Peyer's patch (tissue), 4 donors: ENCODE results near the gene PFN2.

Experiments used
- CTCF ChIP-seq, 6 experiments: fragments of 450-650 bp in 4 of 6; fragments of 200-600 bp in 2 of 6; sonication (generic) in 1 of 6; IDR thresholded peaks; one replicate each; pipeline ENCODE4 v1.5.1; 2017 to 2019; ENCODE audit warnings: antibody characterized with exemption in 6 of 6, mild to moderate bottlenecking in 3 of 6, moderate library complexity in 1 of 6
- POLR2A ChIP-seq, 2 donors: fragments of 450-650 bp; IDR thresholded peaks; one replicate each; pipeline ENCODE4 v1.5.1; 2017; ENCODE audit warnings: antibody characterized with exemption in 2 of 2, mild to moderate bottlenecking in 2 of 2, moderate library complexity in 2 of 2

GRCh38 chr3:149957361-149958125 lies 13.2 kb downstream of the PFN2 start:
- TF ChIP-seq CTCF (IDR thresholded peaks at IDR 0.05) (no peak), POLR2A (IDR thresholded peaks at IDR 0.05) (no peak)
